Activated CD8-positive, alpha-beta T cell treated with anti-CD3 and anti-CD28 coated beads, Interleukin-2, amount 10 ng/mL, durations not matched to agents 7 days and 5 days (primary cell): Measurements from ENCODE around the gene WBP1. TPM values are rescaled to one million over a fixed set of nuclear protein-coding genes. Genes with fewer than 3 reads are reported as not detected.
A peak's percentile ranks its signal among the peaks of the same experiment; 100 is the strongest.

Experiments used
- ATAC-seq: fragments of 150-1000 bp; cut with Tn5 transposase; one replicate; pipeline ENCODE4 v1.10.0; 2021; ENCODE audit warnings: moderate library complexity
- CTCF ChIA-PET: fragments of 350-600 bp; sonication (Branson Sonifier 250); formaldehyde crosslinking; loops from one replicate; lab custom pipeline; 2021; ENCODE audit warnings: antibody characterized with exemption; lab: Charles Lee
- POLR2A ChIA-PET: fragments of 350-600 bp; sonication (Branson Sonifier 250); formaldehyde crosslinking; loops from one replicate; lab custom pipeline; 2021; ENCODE audit warnings: antibody characterized with exemption; lab: Charles Lee
- DNase-seq: peaks from one replicate; pipeline ENCODE4 v3.0.0-alpha.2; 2020
- H3K27ac Mint-ChIP-seq: one replicate; pipeline ENCODE4 v1.8.0; 2021; ENCODE audit warnings: mild to moderate bottlenecking, mixed read lengths
- H3K27me3 Mint-ChIP-seq: one replicate; pipeline ENCODE4 v1.8.0; 2021; ENCODE audit warnings: low read depth, mixed read lengths
- H3K36me3 Mint-ChIP-seq: one replicate; pipeline ENCODE4 v1.8.0; 2021; ENCODE audit warnings: low read depth, mixed read lengths
- H3K4me1 Mint-ChIP-seq: one replicate; pipeline ENCODE4 v1.8.0; 2021; ENCODE audit warnings: low read depth, mixed read lengths
- H3K4me3 Mint-ChIP-seq: one replicate; pipeline ENCODE4 v1.8.0; 2021; ENCODE audit warnings: mild to moderate bottlenecking, mixed read lengths
- H3K9me3 Mint-ChIP-seq: one replicate; pipeline ENCODE4 v1.8.0; 2022; ENCODE audit warnings: mixed read lengths; ENCODE audit not compliant: insufficient read depth
- total RNA-seq, 2 experiments: library from RNA; stranded (reverse); gene quantifications; one replicate each; pipeline ENCODE4 v1.2.3, GENCODE V29; 2021

WBP1 gene
- total RNA-seq, 2 experiments from 2014 or later = 34.0 to 34.3 TPM

DNA sequence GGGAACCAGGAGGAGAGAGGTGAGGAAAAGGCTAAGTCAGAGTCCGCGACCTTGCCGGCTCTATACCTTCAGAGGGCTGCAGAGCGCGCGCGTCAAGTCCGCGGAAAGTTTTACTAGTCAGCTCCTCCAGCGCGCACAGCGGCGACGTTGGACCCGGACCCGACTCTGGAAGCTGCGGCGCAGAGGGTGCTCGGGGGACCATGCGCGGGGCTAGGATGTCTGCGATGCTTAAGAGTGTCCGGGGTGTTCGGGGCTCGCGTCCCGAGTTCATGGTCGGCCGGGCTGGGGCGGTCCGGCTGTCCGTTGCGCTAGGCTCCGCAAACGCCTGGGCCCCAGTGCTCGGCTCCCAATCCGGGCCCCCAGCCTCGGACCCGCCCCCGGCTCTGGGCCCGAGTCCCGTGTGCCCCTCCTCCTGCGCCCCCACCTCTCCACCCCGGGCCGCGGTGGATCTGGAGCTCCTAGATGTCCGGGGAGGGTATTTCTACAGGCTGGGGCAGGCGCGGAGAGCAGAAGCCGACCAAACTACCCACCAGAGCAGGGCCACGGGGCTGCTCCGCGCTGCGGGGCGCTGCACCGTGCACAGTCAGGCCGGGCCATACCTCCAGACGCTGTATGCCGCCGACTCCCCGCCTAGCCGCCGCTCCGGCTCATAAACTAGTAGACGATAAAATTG, 41.2 kb downstream of the WBP1 start, which contains the start of gene LBX2:
LBX2 (minus strand) TSS at position 337 of the 673 bp plus-strand sequence; CDS start at position 271, 66 bp downstream.
- ChIA-PET CTCF (interaction anchor here (0.7 to 6.4 kb wide), 9 partner anchors 8 to 88 kb away, joined by 3 to 28 read pairs (median 5); partner anchors contain the start of genes AUP1, CCDC142, MRPL53 and PCGF1), POLR2A (interaction anchor here (1.0 to 1.5 kb wide), 6 partner anchors 9 to 32 kb away, joined by 3 to 6 read pairs (median 4); partner anchors contain the start of genes AUP1, HTRA2 and MRPL53)
- Mint-ChIP-seq H3K27me3 (peaks cover 41% of the 10 kb centered on the region), H3K36me3 (peaks cover 18% of the 10 kb centered on the region), H3K4me1 (peaks cover 51% of the 10 kb centered on the region), H3K9me3 (no peaks in the 10 kb centered on the region), H3K4me3 (peak within 1 kb of the TSS; percentile 80), H3K27ac (peak within 1 kb of the TSS; percentile 83)
- DNase-seq = peak; percentile 47
- ATAC-seq = peak; percentile 34

DNA sequence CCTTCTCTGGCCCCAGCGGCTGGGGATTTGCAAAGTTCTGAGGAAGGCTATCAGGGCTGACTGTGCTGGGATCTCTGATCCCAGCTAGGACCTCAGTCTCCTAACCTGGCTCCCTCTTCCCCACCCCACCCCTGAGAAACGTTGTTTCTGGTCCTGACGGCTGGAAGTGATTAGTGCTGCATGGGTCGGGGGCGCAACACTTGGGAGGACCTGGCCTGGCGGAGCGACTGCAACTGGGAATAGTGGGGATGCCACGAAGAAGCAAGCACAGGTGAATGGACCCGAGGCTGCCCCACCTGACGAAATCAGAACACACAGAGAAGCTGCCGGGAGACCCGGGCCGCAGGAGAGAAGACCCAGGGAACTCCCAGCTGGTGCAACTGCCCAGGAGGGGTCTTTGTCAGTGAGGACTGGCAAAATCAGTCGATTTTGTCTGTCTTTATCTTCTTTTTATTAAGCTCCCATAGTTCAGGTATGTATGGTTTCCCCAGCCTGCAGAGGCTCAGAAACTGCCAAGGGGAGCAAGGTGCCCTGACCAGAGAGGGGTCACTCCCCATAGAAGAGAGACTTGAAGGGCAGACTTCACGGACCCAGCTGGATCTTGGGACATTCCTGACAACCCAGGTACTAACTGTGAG, 41.8 kb downstream of the WBP1 start:
- Mint-ChIP-seq H3K27ac (no peak overlapping the region), H3K36me3 (peaks cover 24% of the 10 kb centered on the region), H3K4me1 (peaks cover 57% of the 10 kb centered on the region), H3K27me3 (peaks cover 41% of the 10 kb centered on the region), H3K9me3 (no peaks in the 10 kb centered on the region), H3K4me3 (no peak overlapping the region)
- ChIA-PET CTCF (interaction anchor here (1.0 to 6.4 kb wide), 7 partner anchors 16 to 87 kb away, joined by 3 to 28 read pairs (median 5); partner anchors contain the start of genes CCDC142, MRPL53 and TTC31), POLR2A (interaction anchor here (0.6 to 1.5 kb wide), 4 partner anchors 28 to 82 kb away, joined by 3 to 6 read pairs (median 4); partner anchors contain the start of genes AUP1, HTRA2 and MRPL53)
- DNase-seq (no peak), ATAC-seq (no peak)

- DNase-seq = no peak
- Mint-ChIP-seq H3K36me3 (peaks cover 29% of the 10 kb centered on the region), H3K4me3 (no peak overlapping the region), H3K27me3 (peaks cover 41% of the 10 kb centered on the region), H3K4me1 (peaks cover 62% of the 10 kb centered on the region), H3K9me3 (no peaks in the 10 kb centered on the region), H3K27ac (no peak overlapping the region)
- no peak for ATAC-seq
- ChIA-PET POLR2A (interaction anchor here (0.6 to 1.5 kb wide), 5 partner anchors 9 to 82 kb away, joined by 3 to 6 read pairs (median 3); partner anchors contain the start of gene MRPL53), CTCF (interaction anchor here (1.0 to 6.4 kb wide), 7 partner anchors 16 to 86 kb away, joined by 3 to 28 read pairs (median 5); partner anchors contain the start of genes CCDC142, MRPL53 and TTC31)
Measured at GRCh38 chr2:74500578-74500946, 42.3 kb downstream of the WBP1 start.

DNA sequence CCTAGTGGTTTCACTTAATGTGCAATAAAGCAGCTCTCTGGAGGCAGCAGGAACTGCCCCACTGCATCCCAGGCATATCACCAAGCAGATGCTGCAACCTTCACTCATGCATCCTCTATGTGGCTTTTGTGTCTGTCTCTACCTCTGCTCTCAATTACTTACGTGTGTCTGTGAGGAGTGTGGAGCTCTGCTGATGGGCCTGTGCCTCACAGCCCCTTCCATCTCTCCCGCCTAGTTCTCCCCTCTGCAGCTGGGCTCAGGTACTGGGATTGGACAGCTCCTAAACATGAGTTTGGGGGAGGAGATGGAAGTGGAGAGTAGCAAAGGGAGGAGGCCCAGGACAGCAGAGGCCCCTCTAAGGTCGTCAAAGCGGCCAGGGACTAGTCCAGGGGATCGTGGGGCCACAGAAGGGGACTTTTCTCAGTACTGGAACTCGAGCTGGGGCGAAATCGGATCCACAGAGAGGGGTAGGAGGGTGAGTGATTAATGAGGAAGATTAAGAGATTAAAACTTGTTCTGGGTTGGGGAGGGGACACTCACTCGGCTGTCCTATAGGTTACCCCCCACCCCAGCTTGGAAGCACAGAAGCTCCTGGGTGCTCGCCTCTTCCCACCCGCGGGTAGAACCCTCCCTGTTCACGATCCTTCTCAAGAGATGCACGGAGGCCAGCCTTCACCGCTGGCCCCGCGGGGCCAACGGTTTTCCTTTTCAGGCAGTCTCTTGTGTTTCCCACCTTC, 43.3 kb downstream of the WBP1 start:
- ChIA-PET CTCF (interaction anchor here (1.3 to 6.4 kb wide), 5 partner anchors 15 to 85 kb away, joined by 3 to 28 read pairs (median 18); partner anchors contain the start of genes CCDC142, MRPL53 and TTC31), POLR2A (interaction anchor here (1.2 to 1.5 kb wide), 2 partner anchors 8 to 30 kb away, joined by 3 to 6 read pairs; no protein-coding TSS in a partner anchor)
- peak overlapping the region; percentile 79 for H3K4me3 Mint-ChIP-seq
- H3K9me3 Mint-ChIP-seq = no peaks in the 10 kb centered on the region
- peaks cover 34% of the 10 kb centered on the region for H3K36me3 Mint-ChIP-seq
- H3K27ac Mint-ChIP-seq = no peak overlapping the region
- H3K27me3 Mint-ChIP-seq = peaks cover 41% of the 10 kb centered on the region
- no peak for DNase-seq
- ATAC-seq = no peak
- H3K4me1 Mint-ChIP-seq = peaks cover 68% of the 10 kb centered on the region

GRCh38 chr2:74502147-74502719, 44.0 kb downstream of the WBP1 start:
- POLR2A ChIA-PET = no interaction called here
- H3K27ac Mint-ChIP-seq = peak overlapping the region; percentile 69

GRCh38 chr2:74502720-74503505, 44.7 kb downstream of the WBP1 start:
- peak overlapping the region; percentile 69 for H3K27ac Mint-ChIP-seq
- H3K9me3 Mint-ChIP-seq = no peaks in the 10 kb centered on the region
- peak overlapping the region; percentile 79 for H3K4me3 Mint-ChIP-seq
- DNase-seq = peak; percentile 69
- H3K27me3 Mint-ChIP-seq = peaks cover 39% of the 10 kb centered on the region
- H3K36me3 Mint-ChIP-seq = peaks cover 43% of the 10 kb centered on the region
- peak; percentile 29 for ATAC-seq
- CTCF ChIA-PET = interaction anchor here (1.0 to 6.4 kb wide), 9 partner anchors 8 to 86 kb away, joined by 3 to 28 read pairs (median 5); partner anchors contain the start of genes AUP1, CCDC142, DQX1 and HTRA2
- POLR2A ChIA-PET = interaction anchor here (0.5 to 1.8 kb wide), 6 partner anchors 10 to 37 kb away, joined by 3 to 6 read pairs (median 4); partner anchors contain the start of gene AUP1
- peaks cover 73% of the 10 kb centered on the region for H3K4me1 Mint-ChIP-seq

More at GRCh38 chr2:74502147-74502719, 44.0 kb downstream of the WBP1 start:
- DNase-seq (no peak), ATAC-seq (no peak)
- H3K4me3 Mint-ChIP-seq = peak overlapping the region; percentile 79
- H3K4me1 Mint-ChIP-seq = peaks cover 74% of the 10 kb centered on the region
- H3K9me3 Mint-ChIP-seq = no peaks in the 10 kb centered on the region
- CTCF ChIA-PET = interaction anchor here (3.4 to 6.4 kb wide), 2 partner anchors 29 to 85 kb away, joined by 25 to 28 read pairs; no protein-coding TSS in a partner anchor
- peaks cover 41% of the 10 kb centered on the region for H3K27me3 Mint-ChIP-seq
- H3K36me3 Mint-ChIP-seq = peaks cover 41% of the 10 kb centered on the region

DNA sequence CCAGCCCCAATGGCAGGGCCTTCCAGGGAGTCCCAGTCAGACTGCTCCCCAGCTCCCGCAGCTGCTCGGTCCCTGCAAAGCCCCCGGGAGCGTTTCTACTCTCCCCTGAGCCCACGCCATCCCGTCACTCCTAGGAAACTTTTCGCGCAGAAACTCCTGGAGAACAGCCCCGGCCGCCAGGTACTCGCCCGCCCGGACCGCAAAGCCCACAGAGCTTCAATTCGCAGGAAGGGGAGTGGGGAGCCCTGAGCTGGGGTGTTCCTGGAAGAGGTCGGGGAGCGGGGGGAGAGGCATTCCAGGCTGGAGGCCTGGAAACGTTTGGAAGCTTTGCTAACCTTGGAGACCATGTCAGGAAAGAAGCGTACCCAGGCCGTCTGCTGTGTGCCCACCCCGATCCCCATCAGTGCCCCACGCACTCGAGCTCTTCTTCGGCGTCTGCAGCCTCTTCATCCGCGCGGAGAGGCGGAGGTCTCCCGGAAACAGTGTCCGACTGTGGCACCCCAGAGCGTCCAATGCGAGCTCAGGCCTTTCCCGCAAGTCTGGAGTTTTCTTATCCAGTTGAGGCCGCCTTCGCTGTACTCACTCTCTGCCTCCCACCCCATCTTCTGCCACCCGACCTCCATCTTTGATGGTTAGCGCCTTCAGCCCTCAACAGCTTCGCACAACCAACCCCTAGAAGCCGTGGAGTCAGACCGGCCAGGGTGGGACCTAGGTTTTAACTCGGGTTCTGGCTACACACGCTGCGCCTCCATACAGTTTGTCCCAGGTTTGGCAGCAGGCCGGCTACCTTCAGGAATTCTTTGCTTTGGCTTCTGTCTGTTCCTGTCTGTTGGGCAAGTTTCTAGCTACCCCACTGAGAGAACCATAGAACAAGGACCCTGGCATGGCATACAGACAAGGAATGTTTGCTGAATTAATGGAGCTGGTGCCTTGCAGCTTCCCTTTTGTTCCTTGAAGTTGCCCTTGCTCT, 45.6 kb downstream of the WBP1 start:
- H3K36me3 Mint-ChIP-seq = peaks cover 43% of the 10 kb centered on the region
- POLR2A ChIA-PET = interaction anchor here (0.6 to 1.8 kb wide), 9 partner anchors 9 to 46 kb away, joined by 3 to 6 read pairs (median 3); partner anchors contain the start of genes AUP1 and WBP1
- ATAC-seq = no peak
- H3K9me3 Mint-ChIP-seq = no peaks in the 10 kb centered on the region
- peaks cover 40% of the 10 kb centered on the region for H3K27me3 Mint-ChIP-seq
- CTCF ChIA-PET = interaction anchor here (1.0 to 6.4 kb wide), 10 partner anchors 9 to 85 kb away, joined by 3 to 28 read pairs (median 5); partner anchors contain the start of genes AUP1, CCDC142, DQX1 and HTRA2
- DNase-seq = no peak
- H3K27ac Mint-ChIP-seq = peak overlapping the region; percentile 69
- peak overlapping the region; percentile 79 for H3K4me3 Mint-ChIP-seq
- peaks cover 72% of the 10 kb centered on the region for H3K4me1 Mint-ChIP-seq

DNA sequence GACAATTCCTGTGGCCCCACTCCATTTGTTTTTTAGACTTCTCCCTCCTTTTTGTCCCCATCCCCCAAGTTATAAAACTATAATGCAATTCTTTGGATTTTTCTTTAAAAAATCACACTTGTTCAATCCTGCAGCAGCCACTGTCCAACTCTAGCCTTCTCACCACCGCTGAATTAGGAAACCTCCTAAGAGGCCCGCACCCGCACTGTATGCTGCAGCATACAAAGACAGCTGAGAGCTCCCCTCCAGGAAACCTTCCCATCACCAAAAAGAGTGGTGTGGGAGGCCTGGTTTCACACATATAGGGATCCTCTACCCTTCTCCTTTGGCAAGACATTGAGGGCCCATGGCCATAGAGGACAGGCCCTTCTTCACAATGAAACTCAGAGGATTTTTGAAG, 46.4 kb downstream of the WBP1 start:
- Mint-ChIP-seq H3K36me3 (peaks cover 43% of the 10 kb centered on the region), H3K9me3 (no peaks in the 10 kb centered on the region), H3K27ac (no peak overlapping the region), H3K27me3 (peaks cover 37% of the 10 kb centered on the region), H3K4me1 (peaks cover 67% of the 10 kb centered on the region), H3K4me3 (peak overlapping the region; percentile 4)
- CTCF ChIA-PET = interaction anchor here (1.0 to 6.4 kb wide), 5 partner anchors 10 to 84 kb away, joined by 3 to 28 read pairs (median 6); partner anchors contain the start of genes AUP1 and HTRA2
- POLR2A ChIA-PET = interaction anchor here (1.0 to 1.8 kb wide), 4 partner anchors 9 to 47 kb away, joined by 3 to 6 read pairs (median 4); partner anchors contain the start of gene WBP1
- ATAC-seq (no peak), DNase-seq (no peak)
